HepG2 (cell line): ENCODE results near the gene PLD3. TPM values are rescaled to one million over a fixed set of nuclear protein-coding genes. Genes with fewer than 3 reads are reported as not detected.
A peak's percentile ranks its signal among the peaks of the same experiment; 100 is the strongest.

Experiments used
- ELF3 ChIP-seq: IDR thresholded peaks from 2 replicates; pipeline ENCODE4 v1.6.1; 2016; ENCODE audit warnings: missing genetic modification reagents, missing compliant biosample characterization
- FLYWCH1 ChIP-seq: sonication (generic); formaldehyde crosslinking; IDR thresholded peaks from 2 replicates; pipeline ENCODE4 v1.8.1; 2023; ENCODE audit warnings: mild to moderate bottlenecking, missing genetic modification reagents
- KDM5A ChIP-seq: fragments of 200-600 bp; sonication (generic); IDR thresholded peaks from 2 replicates; pipeline ENCODE4 v1.7.0; 2018; ENCODE audit warnings: antibody characterized with exemption, mild to moderate bottlenecking, low read length, borderline replicate concordance
- MAZ ChIP-seq, 2 experiments: sonication (generic) in 1 of 2; formaldehyde crosslinking in 1 of 2; IDR thresholded peaks; 2 replicates each; pipeline versions ENCODE4 v1.5.0 to v1.6.1; 2012 to 2020; ENCODE audit warnings: low read depth in 2 of 2, mild to moderate bottlenecking in 2 of 2, borderline replicate concordance in 1 of 2, improper control_type of control experiment in 1 of 2, low read length in 1 of 2, missing genetic modification reagents in 1 of 2, moderate library complexity in 1 of 2
- NR2F2 ChIP-seq: IDR thresholded peaks from 2 replicates; pipeline ENCODE4 v1.6.1; 2012; ENCODE audit warnings: low read depth, inconsistent platforms, borderline replicate concordance
- RBAK ChIP-seq: sonication (generic); formaldehyde crosslinking; IDR thresholded peaks from 2 replicates; pipeline ENCODE4 v1.5.1; 2020; ENCODE audit warnings: mild to moderate bottlenecking, missing genetic modification reagents
- SP1 ChIP-seq, 2 experiments: fragments of 450-650 bp in 1 of 2; sonication (generic) in 1 of 2; formaldehyde crosslinking in 1 of 2; IDR thresholded peaks; 2 replicates each; pipeline versions ENCODE4 v1.4.0 to v1.6.1; 2016 to 2020; ENCODE audit warnings: missing genetic modification reagents in 1 of 2
- ZNF17 ChIP-seq: sonication (generic); formaldehyde crosslinking; IDR thresholded peaks from 2 replicates; pipeline ENCODE4 v1.5.0; 2020; ENCODE audit warnings: mild to moderate bottlenecking, missing genetic modification reagents
- ZNF225 ChIP-seq: sonication (generic); formaldehyde crosslinking; IDR thresholded peaks from 2 replicates; pipeline ENCODE4 v1.4.0; 2020; ENCODE audit warnings: mild to moderate bottlenecking, missing genetic modification reagents
- ZNF234 ChIP-seq: sonication (generic); formaldehyde crosslinking; conservative IDR thresholded peaks from 2 replicates; pipeline ENCODE4 v1.5.1; 2020; ENCODE audit warnings: mild to moderate bottlenecking, missing genetic modification reagents
- ZNF253 ChIP-seq: sonication (generic); formaldehyde crosslinking; IDR thresholded peaks from 2 replicates; pipeline ENCODE4 v1.8.0; 2022; ENCODE audit warnings: mild to moderate bottlenecking, missing genetic modification reagents, borderline replicate concordance
- ZNF317 ChIP-seq: sonication (generic); formaldehyde crosslinking; IDR thresholded peaks from 2 replicates; pipeline ENCODE4 v1.5.0; 2020; ENCODE audit warnings: mild to moderate bottlenecking, missing genetic modification reagents
- ZNF343 ChIP-seq: sonication (generic); formaldehyde crosslinking; IDR thresholded peaks from 2 replicates; pipeline ENCODE4 v1.4.0; 2020; ENCODE audit warnings: mild to moderate bottlenecking, missing genetic modification reagents
- ZNF432 ChIP-seq: sonication (generic); formaldehyde crosslinking; IDR thresholded peaks from 2 replicates; pipeline ENCODE4 v1.5.0; 2020; ENCODE audit warnings: missing genetic modification reagents, mild to moderate bottlenecking, borderline replicate concordance
- ZNF44 ChIP-seq: sonication (generic); formaldehyde crosslinking; IDR thresholded peaks from 2 replicates; pipeline ENCODE4 v1.5.1; 2020; ENCODE audit warnings: mild to moderate bottlenecking, missing genetic modification reagents
- ZNF446 ChIP-seq: sonication (generic); formaldehyde crosslinking; IDR thresholded peaks from 2 replicates; pipeline ENCODE4 v1.5.0; 2020; ENCODE audit warnings: mild to moderate bottlenecking, missing genetic modification reagents
- ZNF510 ChIP-seq: sonication (generic); formaldehyde crosslinking; IDR thresholded peaks from 2 replicates; pipeline ENCODE4 v1.4.0; 2020; ENCODE audit warnings: low read depth, mild to moderate bottlenecking, missing genetic modification reagents
- ZNF780A ChIP-seq: sonication (generic); formaldehyde crosslinking; IDR thresholded peaks from 2 replicates; pipeline ENCODE4 v1.8.0; 2022; ENCODE audit warnings: mild to moderate bottlenecking, missing genetic modification reagents, moderate library complexity
- polyA plus RNA-seq, 8 experiments: library from polyadenylated mRNA; depleted of rRNA in 3 of 8; stranded (reverse) in 7 of 8; unstranded in 1 of 8; fragments of >200 nt; fragmentation: Illumina TruSeq in 4 of 8; extraction: Trizol in 4 of 8; gene quantifications; 2 replicates each; pipeline versions ENCODE4 v1.2.1 to v1.2.3, GENCODE V29; 2011 to 2016; ENCODE audit warnings: low read depth in 4 of 8, missing spikeins in 1 of 8, mixed read lengths in 1 of 8; ENCODE audit not compliant: insufficient read depth in 1 of 8
- total RNA-seq, 5 experiments: library from RNA; depleted of rRNA; stranded (reverse); fragments of >200 nt; fragmentation: Illumina TruSeq; extraction: Trizol; gene quantifications; 2 replicates each; pipeline ENCODE4 v1.2.3, GENCODE V29; 2016; ENCODE audit warnings: low read depth in 1 of 5
- TF ChIP-seq, protein P1 (sequence below): sonication (generic); formaldehyde crosslinking; IDR thresholded peaks from 2 replicates; pipeline ENCODE4 v1.4.0; 2020; ENCODE audit warnings: missing genetic modification reagents
- TF ChIP-seq, protein P2 (sequence below): sonication (generic); formaldehyde crosslinking; IDR thresholded peaks from 2 replicates; pipeline ENCODE4 v1.5.1; 2020; ENCODE audit warnings: mild to moderate bottlenecking, missing genetic modification reagents, moderate library complexity
- TF ChIP-seq, protein P3 (sequence below): sonication (generic); formaldehyde crosslinking; IDR thresholded peaks from 2 replicates; pipeline ENCODE4 v1.5.1; 2020; ENCODE audit warnings: mild to moderate bottlenecking, missing genetic modification reagents, moderate library complexity

PLD3 gene
- total and polyA plus RNA-seq, 2 of the 13 experiments (the other 11 are each of a cell fraction or from before 2014, with no cell fraction given), result 45.7 to 164 TPM

DNA sequence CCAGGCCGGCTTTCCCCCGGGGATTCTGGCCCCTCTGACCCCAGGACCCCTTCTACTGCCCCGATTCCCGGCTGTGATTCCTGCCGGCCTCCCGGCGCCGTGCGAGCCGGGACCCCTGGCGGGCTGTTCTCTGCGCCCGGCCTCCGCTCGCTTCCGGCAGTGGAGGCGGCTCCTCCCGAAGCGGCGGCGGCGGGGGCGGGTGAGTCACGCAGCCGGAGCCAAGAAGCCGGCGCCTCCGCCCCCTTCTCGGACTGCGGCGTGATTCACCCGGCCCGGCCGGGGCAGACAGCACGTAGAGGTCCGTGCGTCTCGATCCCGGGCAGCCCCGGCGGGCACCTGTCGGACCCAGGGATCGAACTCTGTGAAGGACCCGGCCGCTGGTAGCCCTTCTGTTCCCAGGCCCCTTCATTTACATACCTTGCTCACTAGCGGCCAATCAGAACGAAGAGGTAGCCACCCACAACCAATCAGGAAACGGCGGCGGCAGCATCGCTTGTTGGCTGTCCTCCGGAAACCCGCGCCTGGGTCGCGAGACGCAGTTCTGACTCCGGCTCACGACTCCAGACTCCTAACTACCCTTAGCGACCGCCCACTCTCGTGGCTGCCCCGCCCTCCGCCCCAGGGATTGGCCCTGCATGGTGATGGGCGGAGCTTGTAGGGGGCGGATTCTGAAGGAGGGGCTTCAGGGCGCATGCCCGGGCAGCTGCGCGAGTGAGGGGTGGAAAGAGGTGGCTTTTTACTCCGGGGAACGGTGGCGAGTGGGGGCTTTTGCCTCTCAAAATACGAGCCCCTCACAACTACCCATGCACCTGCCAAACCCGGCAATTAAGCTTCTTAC is 77.2 kb downstream of the PLD3 start, which contains the start of gene SERTAD1 (continued):
- TF ChIP-seq, protein P1, sequence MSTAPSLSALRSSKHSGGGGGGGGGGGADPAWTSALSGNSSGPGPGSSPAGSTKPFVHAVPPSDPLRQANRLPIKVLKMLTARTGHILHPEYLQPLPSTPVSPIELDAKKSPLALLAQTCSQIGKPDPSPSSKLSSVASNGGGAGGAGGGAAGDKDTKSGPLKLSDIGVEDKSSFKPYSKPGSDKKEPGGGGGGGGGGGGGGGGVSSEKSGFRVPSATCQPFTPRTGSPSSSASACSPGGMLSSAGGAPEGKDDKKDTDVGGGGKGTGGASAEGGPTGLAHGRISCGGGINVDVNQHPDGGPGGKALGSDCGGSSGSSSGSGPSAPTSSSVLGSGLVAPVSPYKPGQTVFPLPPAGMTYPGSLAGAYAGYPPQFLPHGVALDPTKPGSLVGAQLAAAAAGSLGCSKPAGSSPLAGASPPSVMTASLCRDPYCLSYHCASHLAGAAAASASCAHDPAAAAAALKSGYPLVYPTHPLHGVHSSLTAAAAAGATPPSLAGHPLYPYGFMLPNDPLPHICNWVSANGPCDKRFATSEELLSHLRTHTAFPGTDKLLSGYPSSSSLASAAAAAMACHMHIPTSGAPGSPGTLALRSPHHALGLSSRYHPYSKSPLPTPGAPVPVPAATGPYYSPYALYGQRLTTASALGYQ, result no peak
- TF ChIP-seq ZNF44 (CRISPR knock-in tag), result no peak; the same call in 1 of the 2 replicates
- no peak for TF ChIP-seq ZNF17 (CRISPR knock-in tag)
- TF ChIP-seq ZNF234 (CRISPR knock-in tag), result 0 out of 2 replicates have a peak, but pooled peaks have one; percentile 38
- TF ChIP-seq, protein P2, sequence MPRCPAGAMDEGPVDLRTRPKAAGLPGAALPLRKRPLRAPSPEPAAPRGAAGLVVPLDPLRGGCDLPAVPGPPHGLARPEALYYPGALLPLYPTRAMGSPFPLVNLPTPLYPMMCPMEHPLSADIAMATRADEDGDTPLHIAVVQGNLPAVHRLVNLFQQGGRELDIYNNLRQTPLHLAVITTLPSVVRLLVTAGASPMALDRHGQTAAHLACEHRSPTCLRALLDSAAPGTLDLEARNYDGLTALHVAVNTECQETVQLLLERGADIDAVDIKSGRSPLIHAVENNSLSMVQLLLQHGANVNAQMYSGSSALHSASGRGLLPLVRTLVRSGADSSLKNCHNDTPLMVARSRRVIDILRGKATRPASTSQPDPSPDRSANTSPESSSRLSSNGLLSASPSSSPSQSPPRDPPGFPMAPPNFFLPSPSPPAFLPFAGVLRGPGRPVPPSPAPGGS (CRISPR knock-in tag), result peak; percentile 30; the same call in 1 of the 2 replicates
- TF ChIP-seq ZNF317 (CRISPR knock-in tag), result no peak
- peak; percentile 48; the same call in 1 of the 2 replicates for TF ChIP-seq NR2F2
- TF ChIP-seq ZNF446, result peak; percentile 84; the same call in 1 of the 2 replicates
- no peak for TF ChIP-seq ZNF432 (CRISPR knock-in tag)
- no peak for TF ChIP-seq ZNF510
- no peak for TF ChIP-seq ZNF780A (CRISPR knock-in tag)
- TF ChIP-seq ELF3 (CRISPR knock-in tag), result peak; percentile 62; the same call in 1 of the 2 replicates
- TF ChIP-seq FLYWCH1 (CRISPR knock-in tag), result 0 out of 2 replicates have a peak, but pooled peaks have one; percentile 12
- TF ChIP-seq ZNF253 (CRISPR knock-in tag), result peak; percentile 62; the same call in 1 of the 2 replicates
- 0 out of 2 replicates have a peak, but pooled peaks have one; percentile 17 for TF ChIP-seq SP1 (IDR thresholded peaks at IDR 0.05)
- TF ChIP-seq SP1 (CRISPR knock-in tag; IDR thresholded peaks at IDR 0.05), result peak; percentile 89
- TF ChIP-seq MAZ (IDR thresholded peaks at IDR 0.05; ENCODE audit: borderline replicate concordance, low read depth, low read length), result peak; percentile 32; the same call in 1 of the 2 replicates
- TF ChIP-seq MAZ (CRISPR knock-in tag; IDR thresholded peaks at IDR 0.05; ENCODE audit: low read depth), result peak; percentile 74
- TF ChIP-seq ZNF343, result 0 out of 2 replicates have a peak, but pooled peaks have one; percentile 42
- TF ChIP-seq KDM5A, result no peak; the same call in 1 of the 2 replicates
- TF ChIP-seq ZNF225 (CRISPR knock-in tag), result peak; percentile 63; the same call in 1 of the 2 replicates
- TF ChIP-seq RBAK (CRISPR knock-in tag), result no peak
- TF ChIP-seq, protein P3, sequence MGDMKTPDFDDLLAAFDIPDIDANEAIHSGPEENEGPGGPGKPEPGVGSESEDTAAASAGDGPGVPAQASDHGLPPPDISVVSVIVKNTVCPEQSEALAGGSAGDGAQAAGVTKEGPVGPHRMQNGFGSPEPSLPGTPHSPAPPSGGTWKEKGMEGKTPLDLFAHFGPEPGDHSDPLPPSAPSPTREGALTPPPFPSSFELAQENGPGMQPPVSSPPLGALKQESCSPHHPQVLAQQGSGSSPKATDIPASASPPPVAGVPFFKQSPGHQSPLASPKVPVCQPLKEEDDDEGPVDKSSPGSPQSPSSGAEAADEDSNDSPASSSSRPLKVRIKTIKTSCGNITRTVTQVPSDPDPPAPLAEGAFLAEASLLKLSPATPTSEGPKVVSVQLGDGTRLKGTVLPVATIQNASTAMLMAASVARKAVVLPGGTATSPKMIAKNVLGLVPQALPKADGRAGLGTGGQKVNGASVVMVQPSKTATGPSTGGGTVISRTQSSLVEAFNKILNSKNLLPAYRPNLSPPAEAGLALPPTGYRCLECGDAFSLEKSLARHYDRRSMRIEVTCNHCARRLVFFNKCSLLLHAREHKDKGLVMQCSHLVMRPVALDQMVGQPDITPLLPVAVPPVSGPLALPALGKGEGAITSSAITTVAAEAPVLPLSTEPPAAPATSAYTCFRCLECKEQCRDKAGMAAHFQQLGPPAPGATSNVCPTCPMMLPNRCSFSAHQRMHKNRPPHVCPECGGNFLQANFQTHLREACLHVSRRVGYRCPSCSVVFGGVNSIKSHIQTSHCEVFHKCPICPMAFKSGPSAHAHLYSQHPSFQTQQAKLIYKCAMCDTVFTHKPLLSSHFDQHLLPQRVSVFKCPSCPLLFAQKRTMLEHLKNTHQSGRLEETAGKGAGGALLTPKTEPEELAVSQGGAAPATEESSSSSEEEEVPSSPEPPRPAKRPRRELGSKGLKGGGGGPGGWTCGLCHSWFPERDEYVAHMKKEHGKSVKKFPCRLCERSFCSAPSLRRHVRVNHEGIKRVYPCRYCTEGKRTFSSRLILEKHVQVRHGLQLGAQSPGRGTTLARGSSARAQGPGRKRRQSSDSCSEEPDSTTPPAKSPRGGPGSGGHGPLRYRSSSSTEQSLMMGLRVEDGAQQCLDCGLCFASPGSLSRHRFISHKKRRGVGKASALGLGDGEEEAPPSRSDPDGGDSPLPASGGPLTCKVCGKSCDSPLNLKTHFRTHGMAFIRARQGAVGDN (CRISPR knock-in tag), result peak; percentile 76
